H1 (cell line): ENCODE data around the gene DDX3X. TPM values are rescaled to one million over a fixed set of nuclear protein-coding genes. Genes with fewer than 3 reads are reported as not detected.

Source experiments
- CTCF ChIA-PET: fragments of 300-600 bp; sonication (Branson Sonifier 250); formaldehyde crosslinking; loops from one replicate; lab custom pipeline; 2021; ENCODE audit not compliant: partially characterized antibody; lab: Charles Lee
- POLR2A ChIA-PET: fragments of 300-600 bp; sonication (Branson Sonifier 250); formaldehyde crosslinking; loops from one replicate; lab custom pipeline; 2021; ENCODE audit warnings: inconsistent platforms; ENCODE audit not compliant: partially characterized antibody; lab: Charles Lee
- DNase-seq, 2 experiments: peaks; one replicate each; pipeline versions ENCODE4 v3.0.0 to v3.0.0-alpha.2; 2010 to 2022; ENCODE audit warnings: low spot score in 2 of 2, low read depth in 1 of 2, mixed read lengths in 1 of 2
- FAIRE-seq: peaks from 2 replicates; lab custom pipeline; 2011; peaks lifted over from hg19 to GRCh38; lab: Jason Lieb, UNC
- H2AFZ ChIP-seq: 2 replicates; pipeline ENCODE4 v1.8.1; 2012; ENCODE audit warnings: low read length, inconsistent platforms
- H2AK5ac ChIP-seq: 2 replicates; pipeline ENCODE4 v1.6.1; 2013; ENCODE audit warnings: low read depth, low read length
- H2BK120ac ChIP-seq: replicated peaks from 2 replicates; pipeline ENCODE3; 2013; ENCODE audit warnings: low read depth, low read length, inconsistent platforms
- H2BK12ac ChIP-seq: 2 replicates; pipeline ENCODE4 v1.6.1; 2013; ENCODE audit warnings: low read depth, low read length
- H2BK15ac ChIP-seq: 2 replicates; pipeline ENCODE4 v1.6.1; 2013; ENCODE audit warnings: low read length
- H2BK20ac ChIP-seq: 2 replicates; pipeline ENCODE4 v1.6.1; 2013; ENCODE audit warnings: low read length
- H2BK5ac ChIP-seq: 2 replicates; pipeline ENCODE4 v1.6.1; 2013; ENCODE audit warnings: low read depth, low read length
- H3K14ac ChIP-seq: 2 replicates; pipeline ENCODE4 v1.6.1; 2013; ENCODE audit warnings: inconsistent platforms; ENCODE audit not compliant: insufficient read length
- H3K18ac ChIP-seq: 2 replicates; pipeline ENCODE4 v1.6.1; 2013; ENCODE audit warnings: low read length; ENCODE audit errors: extremely low read depth
- H3K23ac ChIP-seq: 2 replicates; pipeline ENCODE4 v1.6.1; 2013; ENCODE audit warnings: inconsistent platforms; ENCODE audit not compliant: insufficient read length
- H3K23me2 ChIP-seq: 2 replicates; pipeline ENCODE4 v1.6.1; 2013; ENCODE audit warnings: low read depth, low read length
- H3K27ac ChIP-seq: 2 replicates; pipeline ENCODE4 v1.6.1; 2011; ENCODE audit warnings: low read depth, low read length, inconsistent platforms
- H3K27me3 ChIP-seq, 4 experiments: replicated peaks in 1 of 4; 1 replicate in 1 of 4; 2 replicates in 3 of 4; pipeline versions ENCODE4 v1.6.1 to v1.8.1; 2011 to 2013; ENCODE audit warnings: low read length in 3 of 4, mild to moderate bottlenecking in 3 of 4, inconsistent platforms in 2 of 4, mixed read lengths in 2 of 4, moderate library complexity in 1 of 4; ENCODE audit not compliant: control insufficient read depth in 3 of 4, insufficient read depth in 3 of 4; ENCODE audit errors: extremely low read depth in 1 of 4
- H3K36me3 ChIP-seq, 4 experiments: 2 replicates each; pipeline versions ENCODE4 v1.6.1 to v1.8.1; 2011 to 2013; ENCODE audit warnings: mild to moderate bottlenecking in 4 of 4, low read length in 3 of 4, moderate library complexity in 2 of 4, control low read depth in 1 of 4, inconsistent platforms in 1 of 4; ENCODE audit not compliant: insufficient read depth in 4 of 4, control insufficient read depth in 2 of 4
- H3K4ac ChIP-seq: replicated peaks from 2 replicates; pipeline ENCODE3; 2013; ENCODE audit warnings: low read length, low read depth, mixed read lengths, inconsistent platforms; ENCODE audit not compliant: insufficient read length
- H3K4me1 ChIP-seq, 4 experiments: replicated peaks in 1 of 4; 1 replicate in 1 of 4; 2 replicates in 3 of 4; pipeline versions ENCODE4 v1.6.1 to v1.8.1; 2011 to 2013; ENCODE audit warnings: low read length in 3 of 4, inconsistent platforms in 2 of 4, mixed read lengths in 1 of 4; ENCODE audit not compliant: insufficient read depth in 4 of 4, control insufficient read depth in 3 of 4
- H3K4me2 ChIP-seq, 2 experiments: 2 replicates each; pipeline versions ENCODE4 v1.6.1 to v1.8.1; 2011 to 2013; ENCODE audit warnings: low read depth in 2 of 2, low read length in 2 of 2, control low read depth in 1 of 2, inconsistent platforms in 1 of 2, mild to moderate bottlenecking in 1 of 2; ENCODE audit not compliant: insufficient read depth in 1 of 2
- H3K4me3 ChIP-seq, 4 experiments: fragments of 200-600, 300-600 bp in 1 of 4; sonication (generic), shearing (Covaris generic), sonication (Bioruptor Twin) in 1 of 4; 2 replicates each; pipeline versions ENCODE4 v1.5.1 to v1.8.1; 2011 to 2016; ENCODE audit warnings: low read length in 4 of 4, low read depth in 3 of 4, control low read depth in 2 of 4, inconsistent platforms in 2 of 4, mild to moderate bottlenecking in 2 of 4, mixed read lengths in 1 of 4, moderate library complexity in 1 of 4; ENCODE audit not compliant: insufficient read depth in 2 of 4; ENCODE audit errors: extremely low read depth in 1 of 4
- H3K56ac ChIP-seq: replicated peaks from 2 replicates; pipeline ENCODE3; 2013; ENCODE audit warnings: low read depth, mild to moderate bottlenecking, mixed read lengths, low read length, inconsistent platforms; ENCODE audit not compliant: insufficient read length
- H3K79me1 ChIP-seq: 2 replicates; pipeline ENCODE4 v1.6.1; 2013; ENCODE audit warnings: low read depth, low read length, control low read depth
- H3K79me2 ChIP-seq, 2 experiments: 2 replicates each; pipeline versions ENCODE4 v1.6.1 to v1.8.1; 2012 to 2013; ENCODE audit warnings: low read length in 2 of 2, mild to moderate bottlenecking in 2 of 2, inconsistent platforms in 1 of 2; ENCODE audit not compliant: insufficient read depth in 2 of 2, control insufficient read depth in 1 of 2
- H3K9ac ChIP-seq, 4 experiments: replicated peaks in 1 of 4; 1 replicate in 1 of 4; 2 replicates in 3 of 4; pipeline versions ENCODE4 v1.6.1 to v1.8.1; 2011 to 2013; ENCODE audit warnings: low read depth in 3 of 4, low read length in 3 of 4, control low read depth in 2 of 4, mild to moderate bottlenecking in 2 of 4, moderate library complexity in 2 of 4, inconsistent platforms in 1 of 4; ENCODE audit errors: extremely low read depth in 1 of 4
- H3K9me3 ChIP-seq, 2 experiments: 2 replicates each; pipeline versions ENCODE4 v1.6.1 to v1.8.1; 2012 to 2013; ENCODE audit warnings: mild to moderate bottlenecking in 2 of 2, moderate library complexity in 2 of 2, control low read depth in 1 of 2, inconsistent platforms in 1 of 2, low read depth in 1 of 2, low read length in 1 of 2, mixed read lengths in 1 of 2; ENCODE audit not compliant: insufficient read depth in 2 of 2
- H4K20me1 ChIP-seq, 2 experiments: replicated peaks in 1 of 2; 2 replicates each; pipeline versions ENCODE3 to v1.8.1; 2011 to 2013; ENCODE audit warnings: inconsistent platforms in 2 of 2, low read length in 2 of 2, mild to moderate bottlenecking in 1 of 2; ENCODE audit not compliant: insufficient read depth in 2 of 2, control insufficient read depth in 1 of 2
- H4K5ac ChIP-seq: 2 replicates; pipeline ENCODE4 v1.6.1; 2013; ENCODE audit warnings: low read length, low read depth, mixed read lengths, inconsistent platforms; ENCODE audit not compliant: insufficient read length
- H4K8ac ChIP-seq: 2 replicates; pipeline ENCODE4 v1.8.0; 2013; ENCODE audit warnings: mild to moderate bottlenecking, moderate library complexity, low read length, inconsistent platforms; ENCODE audit not compliant: insufficient read depth; ENCODE audit errors: extremely low read depth
- H4K91ac ChIP-seq: replicated peaks from 2 replicates; pipeline ENCODE3; 2013; ENCODE audit warnings: low read length, mixed read lengths, inconsistent platforms; ENCODE audit not compliant: insufficient read length
- BACH1 ChIP-seq: IDR thresholded peaks from 2 replicates; pipeline ENCODE4 v1.6.1; 2012; ENCODE audit warnings: low read length, improper control_type of control experiment
- BCL11A ChIP-seq, 2 experiments: IDR thresholded peaks; one replicate each; pipeline ENCODE4 v1.6.1; 2011; ENCODE audit warnings: low read depth in 2 of 2, low read length in 2 of 2, mild to moderate bottlenecking in 2 of 2
- GABPA ChIP-seq: IDR thresholded peaks from 2 replicates; pipeline ENCODE4 v1.6.1; 2011; ENCODE audit warnings: mild to moderate bottlenecking, low read length, moderate library complexity, borderline replicate concordance; ENCODE audit not compliant: insufficient read depth
- NANOG ChIP-seq: IDR thresholded peaks from 2 replicates; pipeline ENCODE4 v1.6.1; 2011; ENCODE audit warnings: low read length, low read depth, mild to moderate bottlenecking, inconsistent platforms; ENCODE audit not compliant: insufficient read depth, poor library complexity, severe bottlenecking
- RBBP5 ChIP-seq: IDR thresholded peaks from 2 replicates; pipeline ENCODE4 v1.7.1; 2012; ENCODE audit warnings: low read depth, mild to moderate bottlenecking, inconsistent platforms, low read length, moderate library complexity, borderline replicate concordance
- SP1 ChIP-seq: IDR thresholded peaks from 2 replicates; pipeline ENCODE4 v1.6.1; 2011; ENCODE audit warnings: low read depth, low read length
- SP4 ChIP-seq: IDR thresholded peaks from 2 replicates; pipeline ENCODE4 v1.6.1; 2012; ENCODE audit warnings: low read length, inconsistent platforms
- TAF1 ChIP-seq: IDR thresholded peaks from 2 replicates; pipeline ENCODE4 v1.6.1; 2011; ENCODE audit warnings: mild to moderate bottlenecking, low read depth, low read length
- YY1 ChIP-seq: IDR thresholded peaks from 2 replicates; pipeline ENCODE4 v1.6.1; 2011; ENCODE audit warnings: low read depth, mild to moderate bottlenecking, low read length
- ZNF274 ChIP-seq: IDR thresholded peaks from 2 replicates; pipeline ENCODE4 v1.7.0; 2012; ENCODE audit warnings: low read length, borderline replicate concordance; ENCODE audit errors: extremely low read depth
- WGBS, 2 experiments: shearing (Covaris generic) in 1 of 2; methylation state at CpG; one replicate each; pipeline versions ENCODE4 v1.1.6 to v1.1.7; 2013 to 2015; ENCODE audit warnings: low lambda C conversion rate in 2 of 2, mixed read lengths in 2 of 2, inconsistent platforms in 1 of 2, low coverage in 1 of 2, missing lambda C conversion rate in 1 of 2; ENCODE audit not compliant: insufficient replicate concordance in 2 of 2, insufficient coverage in 1 of 2, insufficient read length in 1 of 2; ENCODE audit errors: extremely low coverage in 1 of 2, missing lambda C conversion rate in 1 of 2; 5-methylcytosine and 5-hydroxymethylcytosine counted together
- polyA plus RNA-seq, 7 experiments: library from polyadenylated mRNA; depleted of rRNA in 3 of 7; stranded (reverse) in 5 of 7; unstranded in 2 of 7; fragments of >200 nt in 5 of 7; fragments of 200-250 nt in 2 of 7; gene quantifications; 1 replicate in 5 of 7; 2 replicates in 1 of 7; 4 replicates in 1 of 7; pipeline versions ENCODE4 v1.2.1 to v1.2.3, GENCODE V29; 2011 to 2013; ENCODE audit warnings: missing spikeins in 2 of 7, mixed read lengths in 2 of 7
- total RNA-seq: library from RNA; stranded (reverse); fragmentation: NEBNext Ultra II Directional; extraction: Animal tissue kit (Norgen Biotek cat#: 25700); gene quantifications from 2 replicates; pipeline ENCODE4 v1.2.1, GENCODE V29; 2021
- TF ChIP-seq, protein P1 (sequence below): IDR thresholded peaks from 2 replicates; pipeline ENCODE4 v1.6.1; 2011; ENCODE audit warnings: low read depth, mild to moderate bottlenecking, low read length; ENCODE audit not compliant: insufficient read depth

DDX3X gene
- total and polyA plus RNA-seq, 2 of the 8 experiments (the other 6 are each of a cell fraction or from before 2014, with no cell fraction given): 39.4 to 291 TPM

GRCh38 chrX:41397219-41397618 is 63.3 kb downstream of the DDX3X start:
- Histone ChIP-seq H2BK15ac (no peak overlapping the region), H2BK20ac (no peak overlapping the region), H4K20me1 (no peaks in the 10 kb centered on the region), H3K18ac (no peak overlapping the region)
- no peak for FAIRE-seq
- TF ChIP-seq YY1 (no peak), TAF1 (no peak), SP4 (no peak), BACH1 (no peak), RBBP5 (no peak), NANOG (no peak), BCL11A (IDR thresholded peaks at IDR 0.05; ENCODE audit: low read depth in 2 of 2, low read length in 2 of 2) (no peak), ZNF274 (no peak), GABPA (no peak), SP1 (no peak)
- TF ChIP-seq, protein P1, sequence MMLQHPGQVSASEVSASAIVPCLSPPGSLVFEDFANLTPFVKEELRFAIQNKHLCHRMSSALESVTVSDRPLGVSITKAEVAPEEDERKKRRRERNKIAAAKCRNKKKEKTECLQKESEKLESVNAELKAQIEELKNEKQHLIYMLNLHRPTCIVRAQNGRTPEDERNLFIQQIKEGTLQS: no peak
- TF ChIP-seq, all 59 proteins: peak for 0
- 100% methylated on average over 3 of the region's 3 CpGs; no CpG with 5 or more reads in 1 of the 2 experiments for WGBS, 2 experiments
- H4K8ac ChIP-seq: no peak overlapping the region
- no peak overlapping the region for H3K56ac ChIP-seq
- no peaks in the 10 kb centered on the region for H3K4me1 ChIP-seq
- H2BK12ac ChIP-seq: no peak overlapping the region
- no peak overlapping the region for H2BK5ac ChIP-seq
- no peak overlapping the region for H3K14ac ChIP-seq
- H3K4ac ChIP-seq: no peak overlapping the region
- H3K23me2 ChIP-seq: no peaks in the 10 kb centered on the region
- no peaks in the 10 kb centered on the region for H3K9me3 ChIP-seq
- H3K27ac ChIP-seq: no peak overlapping the region
- H3K4me2 ChIP-seq: no peak overlapping the region
- no peak overlapping the region for H3K23ac ChIP-seq
- H4K91ac ChIP-seq: no peak overlapping the region
- H4K5ac ChIP-seq: no peak overlapping the region
- no peak overlapping the region for H3K4me3 ChIP-seq
- no peak overlapping the region for H2AFZ ChIP-seq
- no peak overlapping the region for H2AK5ac ChIP-seq
- DNase-seq: no peak
- no peak overlapping the region for H3K9ac ChIP-seq
- ChIA-PET CTCF (no interaction called here), POLR2A (interaction anchor here (0.6 to 1.4 kb wide), 2 partner anchors 12 to 34 kb away, joined by 3 read pairs; no protein-coding TSS in a partner anchor)
- no peaks in the 10 kb centered on the region for H3K27me3 ChIP-seq
- H3K79me1 ChIP-seq: no peaks in the 10 kb centered on the region
- H3K79me2 ChIP-seq: no peaks in the 10 kb centered on the region
- no peaks in the 10 kb centered on the region for H3K36me3 ChIP-seq
- H2BK120ac ChIP-seq: no peak overlapping the region
